ENCODE results near the gene MYO1G. TPM values are rescaled to one million over a fixed set of nuclear protein-coding genes. Genes with fewer than 3 reads are reported as not detected.
"Not testable (repeated sequence)": the region's sequence is repeated elsewhere in the genome, so short reads cannot be mapped to it uniquely, and the experiment has no call there.

The MYO1G gene
- polyA plus RNA-seq, 1 of the 3 experiments (the other 2 are of a cell fraction) = 0.05 TPM

DNA sequence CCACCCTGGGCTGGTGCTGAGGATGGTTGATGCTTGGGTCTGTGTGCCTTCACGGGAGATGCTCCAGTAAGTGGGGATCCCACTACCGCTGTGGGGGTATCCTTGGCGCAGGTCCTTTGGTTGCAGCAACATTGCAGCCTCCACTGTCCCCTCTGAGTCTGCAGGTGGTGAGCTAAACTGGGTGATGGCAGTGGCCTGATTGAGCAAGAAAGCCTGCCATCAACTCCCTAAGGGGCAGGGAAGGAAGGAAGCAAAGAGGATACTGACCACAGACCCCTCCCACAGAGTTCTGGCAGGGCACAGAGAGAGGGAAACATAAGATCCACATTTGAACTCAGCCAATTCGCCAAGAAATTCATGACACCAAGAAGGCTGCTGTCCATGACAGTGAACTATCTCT lies 43.2 kb downstream of the MYO1G start:
- TF ChIP-seq POLR2AphosphoS5 (IDR thresholded peaks at IDR 0.05; ENCODE audit: low read depth, low read length) (no peak), MXI1 (IDR thresholded peaks at IDR 0.05; ENCODE audit: low read depth, low read length) (no peak), RXRA (IDR thresholded peaks at IDR 0.05; ENCODE audit: borderline replicate concordance, low read depth) (no peak)
- TF ChIP-seq, protein P1, sequence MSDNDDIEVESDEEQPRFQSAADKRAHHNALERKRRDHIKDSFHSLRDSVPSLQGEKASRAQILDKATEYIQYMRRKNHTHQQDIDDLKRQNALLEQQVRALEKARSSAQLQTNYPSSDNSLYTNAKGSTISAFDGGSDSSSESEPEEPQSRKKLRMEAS (IDR thresholded peaks at IDR 0.05; ENCODE audit: low read depth) = no peak
- Histone ChIP-seq H4K20me1 (ENCODE audit: insufficient read depth) (no peaks in the 10 kb centered on the region), H3K9me2 (no peaks in the 10 kb centered on the region), H3K4me1 (ENCODE audit: control insufficient read depth in 1 of 2, insufficient read depth in 2 of 2, low read depth in 1 of 2, low read length in 1 of 2) (no peaks in the 10 kb centered on the region), H3K4me3 (ENCODE audit: low read depth in 2 of 2, low read length in 1 of 2) (no peak overlapping the region), H3K27ac (ENCODE audit: low read depth in 2 of 2, low read length in 1 of 2) (no peak overlapping the region), H2AFZ (ENCODE audit: low read depth) (no peak overlapping the region), H3K9me3 (no peaks in the 10 kb centered on the region), H3F3A (replicated peaks; ENCODE audit: insufficient read depth) (no peaks in the 10 kb centered on the region), H3K9ac (no peak overlapping the region), H3K79me2 (ENCODE audit: insufficient read depth) (no peaks in the 10 kb centered on the region), H3K4me2 (no peak overlapping the region), H3K27me3 (ENCODE audit: insufficient read depth) (peaks cover 20% of the 10 kb centered on the region; the same call in 1 of the 2 replicates), H3K36me3 (replicated peaks in 1 of 2; ENCODE audit: control insufficient read depth in 1 of 2, insufficient read depth in 2 of 2, low read length in 1 of 2) (no peaks in the 10 kb centered on the region)
- CTCF ChIA-PET = interaction anchor here (3.8 kb wide), 1 partner anchor 13 kb away, joined by 19 read pairs; no protein-coding TSS in a partner anchor
- POLR2A ChIA-PET = no interaction called here
- WGBS (ENCODE audit: low lambda C conversion rate) = 47% methylated on average over 4 of the region's 4 CpGs
- no peak for DNase-seq

DNA sequence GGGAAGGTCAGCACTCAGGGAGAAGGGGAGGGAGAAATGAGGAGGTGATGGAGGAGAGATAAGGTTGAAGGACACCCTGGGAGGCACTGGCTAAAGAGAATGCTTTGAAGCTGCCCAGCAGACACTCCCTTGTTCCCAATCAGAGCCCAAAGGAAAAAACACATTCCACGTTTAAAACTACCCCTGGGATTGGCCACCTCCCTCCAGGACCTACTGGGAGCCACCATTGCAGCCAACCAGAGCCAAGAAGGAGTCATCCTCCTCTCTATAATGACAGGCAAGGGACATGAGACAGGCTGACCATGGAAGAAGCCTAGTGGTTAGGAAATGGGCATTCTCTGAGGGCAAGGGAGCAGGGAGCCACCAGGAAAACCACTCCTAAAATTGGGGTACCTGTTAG lies 43.8 kb downstream of the MYO1G start:
- CTCF ChIA-PET = interaction anchor here (0.6 to 3.8 kb wide), 2 partner anchors 12 to 81 kb away, joined by 3 to 19 read pairs; no protein-coding TSS in a partner anchor
- H3F3A ChIP-seq (replicated peaks; ENCODE audit: insufficient read depth) = no peaks in the 10 kb centered on the region
- no peak overlapping the region for H3K4me2 ChIP-seq
- no peaks in the 10 kb centered on the region for H3K4me1 ChIP-seq (ENCODE audit: control insufficient read depth in 1 of 2, insufficient read depth in 2 of 2, low read depth in 1 of 2, low read length in 1 of 2)
- POLR2A ChIA-PET = no interaction called here
- 44% methylated on average over 1 of the region's 1 CpG for WGBS (ENCODE audit: low lambda C conversion rate)
- H3K36me3 ChIP-seq (replicated peaks in 1 of 2; ENCODE audit: control insufficient read depth in 1 of 2, insufficient read depth in 2 of 2, low read length in 1 of 2) = no peaks in the 10 kb centered on the region
- TF ChIP-seq FOSL2 (IDR thresholded peaks at IDR 0.05; ENCODE audit: borderline replicate concordance, low read depth) (no peak), TAF1 (IDR thresholded peaks at IDR 0.05; ENCODE audit: borderline replicate concordance, low read depth, low read length) (no peak), RFX5 (IDR thresholded peaks at IDR 0.05; ENCODE audit: low read length) (no peak), NFIC (IDR thresholded peaks at IDR 0.05; ENCODE audit: borderline replicate concordance) (no peak), NRF1 (IDR thresholded peaks at IDR 0.05; ENCODE audit: low read depth, low read length) (no peak), JUND (IDR thresholded peaks at IDR 0.05) (no peak), RXRA (IDR thresholded peaks at IDR 0.05; ENCODE audit: borderline replicate concordance, low read depth) (no peak), TCF12 (IDR thresholded peaks at IDR 0.05) (no peak), EP300 (IDR thresholded peaks at IDR 0.05; ENCODE audit: borderline replicate concordance in 1 of 2, low read depth in 1 of 2, low read length in 1 of 2) (no peak), RCOR1 (IDR thresholded peaks at IDR 0.05; ENCODE audit: low read length) (no peak), RAD21 (IDR thresholded peaks at IDR 0.05; ENCODE audit: low read length) (no peak), FOXM1 (IDR thresholded peaks at IDR 0.05; ENCODE audit: low read depth) (no peak), POLR2AphosphoS5 (IDR thresholded peaks at IDR 0.05; ENCODE audit: low read depth, low read length) (no peak), MXI1 (IDR thresholded peaks at IDR 0.05; ENCODE audit: low read depth, low read length) (no peak), FOXJ3 (CRISPR knock-in tag; IDR thresholded peaks at IDR 0.05) (no peak), MEF2A (IDR thresholded peaks at IDR 0.05; ENCODE audit: borderline replicate concordance, low read depth) (no peak)
- TF ChIP-seq, protein P1 (IDR thresholded peaks at IDR 0.05; ENCODE audit: low read depth) = no peak
- TF ChIP-seq, protein P2, sequence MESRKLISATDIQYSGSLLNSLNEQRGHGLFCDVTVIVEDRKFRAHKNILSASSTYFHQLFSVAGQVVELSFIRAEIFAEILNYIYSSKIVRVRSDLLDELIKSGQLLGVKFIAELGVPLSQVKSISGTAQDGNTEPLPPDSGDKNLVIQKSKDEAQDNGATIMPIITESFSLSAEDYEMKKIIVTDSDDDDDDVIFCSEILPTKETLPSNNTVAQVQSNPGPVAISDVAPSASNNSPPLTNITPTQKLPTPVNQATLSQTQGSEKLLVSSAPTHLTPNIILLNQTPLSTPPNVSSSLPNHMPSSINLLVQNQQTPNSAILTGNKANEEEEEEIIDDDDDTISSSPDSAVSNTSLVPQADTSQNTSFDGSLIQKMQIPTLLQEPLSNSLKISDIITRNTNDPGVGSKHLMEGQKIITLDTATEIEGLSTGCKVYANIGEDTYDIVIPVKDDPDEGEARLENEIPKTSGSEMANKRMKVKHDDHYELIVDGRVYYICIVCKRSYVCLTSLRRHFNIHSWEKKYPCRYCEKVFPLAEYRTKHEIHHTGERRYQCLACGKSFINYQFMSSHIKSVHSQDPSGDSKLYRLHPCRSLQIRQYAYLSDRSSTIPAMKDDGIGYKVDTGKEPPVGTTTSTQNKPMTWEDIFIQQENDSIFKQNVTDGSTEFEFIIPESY (IDR thresholded peaks at IDR 0.05; ENCODE audit: borderline replicate concordance, low read depth) = no peak
- TF ChIP-seq, protein P3, sequence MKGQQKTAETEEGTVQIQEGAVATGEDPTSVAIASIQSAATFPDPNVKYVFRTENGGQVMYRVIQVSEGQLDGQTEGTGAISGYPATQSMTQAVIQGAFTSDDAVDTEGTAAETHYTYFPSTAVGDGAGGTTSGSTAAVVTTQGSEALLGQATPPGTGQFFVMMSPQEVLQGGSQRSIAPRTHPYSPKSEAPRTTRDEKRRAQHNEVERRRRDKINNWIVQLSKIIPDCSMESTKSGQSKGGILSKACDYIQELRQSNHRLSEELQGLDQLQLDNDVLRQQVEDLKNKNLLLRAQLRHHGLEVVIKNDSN (IDR thresholded peaks at IDR 0.05; ENCODE audit: borderline replicate concordance, low read depth) = no peak
- TF ChIP-seq, protein P4, sequence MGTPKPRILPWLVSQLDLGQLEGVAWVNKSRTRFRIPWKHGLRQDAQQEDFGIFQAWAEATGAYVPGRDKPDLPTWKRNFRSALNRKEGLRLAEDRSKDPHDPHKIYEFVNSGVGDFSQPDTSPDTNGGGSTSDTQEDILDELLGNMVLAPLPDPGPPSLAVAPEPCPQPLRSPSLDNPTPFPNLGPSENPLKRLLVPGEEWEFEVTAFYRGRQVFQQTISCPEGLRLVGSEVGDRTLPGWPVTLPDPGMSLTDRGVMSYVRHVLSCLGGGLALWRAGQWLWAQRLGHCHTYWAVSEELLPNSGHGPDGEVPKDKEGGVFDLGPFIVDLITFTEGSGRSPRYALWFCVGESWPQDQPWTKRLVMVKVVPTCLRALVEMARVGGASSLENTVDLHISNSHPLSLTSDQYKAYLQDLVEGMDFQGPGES (IDR thresholded peaks at IDR 0.05; ENCODE audit: low read depth, low read length) = no peak
- no peak overlapping the region for H3K27ac ChIP-seq (ENCODE audit: low read depth in 2 of 2, low read length in 1 of 2)
- no peaks in the 10 kb centered on the region for H4K20me1 ChIP-seq (ENCODE audit: insufficient read depth)
- H3K79me2 ChIP-seq (ENCODE audit: insufficient read depth) = no peaks in the 10 kb centered on the region
- H3K9ac ChIP-seq = no peak overlapping the region
- H3K9me2 ChIP-seq = no peaks in the 10 kb centered on the region
- no peak overlapping the region for H2AFZ ChIP-seq (ENCODE audit: low read depth)
- DNase-seq = no peak
- no peak overlapping the region for H3K4me3 ChIP-seq (ENCODE audit: low read depth in 2 of 2, low read length in 1 of 2)
- H3K27me3 ChIP-seq (ENCODE audit: insufficient read depth) = peaks cover 15% of the 10 kb centered on the region; the same call in 1 of the 2 replicates
- H3K9me3 ChIP-seq = no peaks in the 10 kb centered on the region

DNA sequence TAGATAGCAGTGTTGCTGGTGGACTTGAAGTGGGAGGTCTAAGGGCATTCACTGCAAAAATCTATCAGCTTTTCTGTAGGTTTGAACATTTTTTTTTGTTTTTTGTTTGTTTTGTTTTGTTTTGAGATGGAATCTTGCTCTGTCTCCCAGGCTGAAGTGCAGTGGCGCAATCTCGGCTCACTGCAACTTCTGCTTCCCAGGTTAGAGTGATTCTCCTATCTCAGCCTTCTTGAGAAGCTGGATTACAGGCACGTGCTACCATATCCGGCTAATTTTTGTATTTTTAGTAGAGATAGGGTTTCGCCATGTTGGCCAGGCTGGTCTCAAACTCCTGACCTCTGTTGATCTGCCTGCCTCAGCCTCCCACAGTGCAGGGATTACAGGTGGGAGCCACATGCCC lies 44.3 kb downstream of the MYO1G start:
- H3K4me3 ChIP-seq (ENCODE audit: low read depth in 2 of 2, low read length in 1 of 2); H3K4me2 ChIP-seq; H3K9ac ChIP-seq; H3K36me3 ChIP-seq (replicated peaks in 1 of 2; ENCODE audit: control insufficient read depth in 1 of 2, insufficient read depth in 2 of 2, low read length in 1 of 2); H3F3A ChIP-seq (replicated peaks; ENCODE audit: insufficient read depth); H2AFZ ChIP-seq (ENCODE audit: low read depth); H4K20me1 ChIP-seq (ENCODE audit: insufficient read depth); H3K27ac ChIP-seq (ENCODE audit: low read depth in 2 of 2, low read length in 1 of 2); H3K9me2 ChIP-seq; H3K79me2 ChIP-seq (ENCODE audit: insufficient read depth); H3K9me3 ChIP-seq; POLR2A ChIA-PET; H3K4me1 ChIP-seq (ENCODE audit: control insufficient read depth in 1 of 2, insufficient read depth in 2 of 2, low read depth in 1 of 2, low read length in 1 of 2); DNase-seq: not testable (repeated sequence)
- WGBS (ENCODE audit: low lambda C conversion rate) = 59% methylated on average over 5 of the region's 5 CpGs
- peaks cover 12% of the 10 kb centered on the region; the same call in 1 of the 2 replicates for H3K27me3 ChIP-seq (ENCODE audit: insufficient read depth)
- CTCF ChIA-PET = interaction anchor here (0.6 to 3.8 kb wide), 2 partner anchors 12 to 81 kb away, joined by 3 to 19 read pairs; no protein-coding TSS in a partner anchor
